Neural cell (in vitro differentiated cells): ENCODE results near the gene VMP1.

ENCODE experiments used
- POLR2AphosphoS5 ChIP-seq: IDR thresholded peaks from 2 replicates; pipeline ENCODE4 v1.6.1; 2012
- TF ChIP-seq, protein P1 (sequence below): fragments of 450-650 bp; IDR thresholded peaks from 2 replicates; pipeline ENCODE4 v1.5.1; 2014; ENCODE audit warnings: antibody characterized with exemption, mild to moderate bottlenecking, moderate library complexity; ENCODE audit not compliant: poor library complexity, severe bottlenecking

DNA sequence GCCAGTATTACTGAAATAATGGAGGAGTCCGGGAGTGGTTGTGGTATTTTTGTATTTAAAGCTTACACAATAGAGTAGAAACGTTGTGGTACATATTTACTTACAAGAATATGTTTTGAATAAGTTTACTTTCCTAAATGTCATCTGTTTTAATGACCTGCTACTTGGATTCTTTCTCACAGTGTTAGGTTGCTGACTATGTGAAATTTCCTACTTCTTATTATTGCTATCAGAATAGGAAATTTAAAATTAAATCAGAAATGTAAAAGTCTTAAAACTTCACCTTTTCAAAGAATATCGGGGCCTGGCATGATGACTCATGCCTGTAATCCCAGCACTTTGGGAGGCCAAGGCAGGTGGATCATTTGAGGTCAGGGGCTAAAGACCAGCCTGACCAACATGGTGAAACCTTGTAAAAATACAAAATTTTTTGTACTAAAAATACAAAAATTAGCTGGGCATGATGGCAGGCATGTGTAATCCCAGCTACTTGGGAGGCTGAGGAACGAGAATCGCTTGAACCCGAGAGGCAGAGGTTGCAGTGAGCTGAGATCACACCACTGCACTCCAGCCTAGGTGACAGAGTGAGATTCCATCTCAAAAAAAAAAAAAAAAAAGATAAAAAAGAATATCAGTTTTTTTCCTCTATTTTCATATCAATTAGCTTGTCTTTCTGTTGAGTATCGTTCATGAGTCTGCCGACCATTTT lies 77.8 kb downstream of the VMP1 start:
- no peak for TF ChIP-seq POLR2AphosphoS5
- TF ChIP-seq, protein P1, sequence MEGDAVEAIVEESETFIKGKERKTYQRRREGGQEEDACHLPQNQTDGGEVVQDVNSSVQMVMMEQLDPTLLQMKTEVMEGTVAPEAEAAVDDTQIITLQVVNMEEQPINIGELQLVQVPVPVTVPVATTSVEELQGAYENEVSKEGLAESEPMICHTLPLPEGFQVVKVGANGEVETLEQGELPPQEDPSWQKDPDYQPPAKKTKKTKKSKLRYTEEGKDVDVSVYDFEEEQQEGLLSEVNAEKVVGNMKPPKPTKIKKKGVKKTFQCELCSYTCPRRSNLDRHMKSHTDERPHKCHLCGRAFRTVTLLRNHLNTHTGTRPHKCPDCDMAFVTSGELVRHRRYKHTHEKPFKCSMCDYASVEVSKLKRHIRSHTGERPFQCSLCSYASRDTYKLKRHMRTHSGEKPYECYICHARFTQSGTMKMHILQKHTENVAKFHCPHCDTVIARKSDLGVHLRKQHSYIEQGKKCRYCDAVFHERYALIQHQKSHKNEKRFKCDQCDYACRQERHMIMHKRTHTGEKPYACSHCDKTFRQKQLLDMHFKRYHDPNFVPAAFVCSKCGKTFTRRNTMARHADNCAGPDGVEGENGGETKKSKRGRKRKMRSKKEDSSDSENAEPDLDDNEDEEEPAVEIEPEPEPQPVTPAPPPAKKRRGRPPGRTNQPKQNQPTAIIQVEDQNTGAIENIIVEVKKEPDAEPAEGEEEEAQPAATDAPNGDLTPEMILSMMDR = no peak
